RCC 7860 (cell line): ENCODE results near the gene PLAGL2.
"Not testable (repeated sequence)": the region's sequence is repeated elsewhere in the genome, so short reads cannot be mapped to it uniquely, and the experiment has no call there.

Experiments
- DNase-seq: peaks from one replicate; pipeline ENCODE4 v3.0.0-alpha.2; 2015; ENCODE audit warnings: low spot score
- FAIRE-seq: peaks from 2 replicates; lab custom pipeline; 2012; peaks lifted over from hg19 to GRCh38; lab: Jason Lieb, UNC

PLAGL2 gene

GRCh38 chr20:32207626-32208498, at the start of gene PLAGL2, which contains the start of gene POFUT1:
PLAGL2 (minus strand) TSS chr20:32207743; CDS start chr20:32202178, 5,565 bp downstream.
POFUT1 (plus strand) TSS chr20:32207880; CDS start chr20:32207942, 62 bp downstream.
- FAIRE-seq: no peak

GRCh38 chr20:32252189-32252588, 44.6 kb upstream of the PLAGL2 start:
- FAIRE-seq: no peak
- no peak for DNase-seq

More at GRCh38 chr20:32207626-32208498, at the start of gene PLAGL2, which contains the start of gene POFUT1:
- DNase-seq: peak; percentile 64

- no peak for DNase-seq
- FAIRE-seq: no peak
These were observed 43.9 kb upstream of the PLAGL2 start for GRCh38 chr20:32251470-32251869.

GRCh38 chr20:32249030-32249738, 41.6 kb upstream of the PLAGL2 start:
- FAIRE-seq: no peak

GRCh38 chr20:32248043-32248442, 40.5 kb upstream of the PLAGL2 start:
- peak; percentile 29 for DNase-seq
- FAIRE-seq: no peak

More at GRCh38 chr20:32249030-32249738, 41.6 kb upstream of the PLAGL2 start:
- no peak for DNase-seq

- not testable (repeated sequence) for DNase-seq, FAIRE-seq
These were observed 38.7 kb upstream of the PLAGL2 start for GRCh38 chr20:32246208-32246607.

GRCh38 chr20:32244959-32245358, 37.4 kb upstream of the PLAGL2 start:
- DNase-seq (no peak), FAIRE-seq (no peak)

GRCh38 chr20:32244150-32244823, 36.7 kb upstream of the PLAGL2 start:
- FAIRE-seq (no peak), DNase-seq (no peak)

- FAIRE-seq (no peak), DNase-seq (no peak)
These were observed 34.3 kb upstream of the PLAGL2 start for GRCh38 chr20:32241807-32242206.

GRCh38 chr20:32240205-32240604, 32.7 kb upstream of the PLAGL2 start:
- FAIRE-seq: no peak
- no peak for DNase-seq

GRCh38 chr20:32238483-32239425, 31.2 kb upstream of the PLAGL2 start:
- FAIRE-seq (no peak), DNase-seq (no peak)

- FAIRE-seq: no peak
These were observed 29.9 kb upstream of the PLAGL2 start for GRCh38 chr20:32237419-32237818.

GRCh38 chr20:32236819-32237218, 29.3 kb upstream of the PLAGL2 start:
- DNase-seq: no peak
- no peak for FAIRE-seq

More at GRCh38 chr20:32237419-32237818, 29.9 kb upstream of the PLAGL2 start:
- no peak for DNase-seq

- no peak for FAIRE-seq
- no peak for DNase-seq
These were observed 28.5 kb upstream of the PLAGL2 start for GRCh38 chr20:32236048-32236533.

- DNase-seq: no peak
- FAIRE-seq: no peak
These were observed 27.9 kb upstream of the PLAGL2 start for GRCh38 chr20:32235331-32236047.

- no peak for FAIRE-seq
- DNase-seq: no peak
These were observed 26.7 kb upstream of the PLAGL2 start for GRCh38 chr20:32234135-32234808.

GRCh38 chr20:32233286-32233685, 25.7 kb upstream of the PLAGL2 start:
- FAIRE-seq: no peak
- no peak for DNase-seq

- DNase-seq: no peak
- no peak for FAIRE-seq
These were observed 24.9 kb upstream of the PLAGL2 start for GRCh38 chr20:32232326-32232886.
